Measurements from ENCODE around the gene P4HA2. TPM values are rescaled to one million over a fixed set of nuclear protein-coding genes. Genes with fewer than 3 reads are reported as not detected.

P4HA2 gene
- polyA plus RNA-seq, 1 donor: 52.5 TPM

DNA sequence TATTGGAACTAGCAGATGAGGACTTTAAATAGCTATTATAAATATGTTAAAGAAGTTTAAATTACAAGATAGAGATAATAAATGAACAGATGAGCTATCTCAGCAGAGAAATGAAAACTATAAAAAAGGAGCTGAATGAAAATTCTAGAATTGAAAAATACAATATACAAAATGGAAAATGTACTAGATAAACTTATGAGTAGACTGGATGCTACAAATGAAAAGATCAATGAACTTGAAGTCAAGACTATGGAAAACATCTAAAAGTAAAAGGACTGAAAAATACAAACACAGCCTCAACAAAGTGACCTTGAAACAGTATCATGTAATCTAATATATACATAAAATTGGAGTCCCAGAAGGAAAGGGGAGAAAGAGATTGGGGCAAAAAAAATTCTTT lies 19.2 kb upstream of the P4HA2 start:
- no peak for DNase-seq

DNA sequence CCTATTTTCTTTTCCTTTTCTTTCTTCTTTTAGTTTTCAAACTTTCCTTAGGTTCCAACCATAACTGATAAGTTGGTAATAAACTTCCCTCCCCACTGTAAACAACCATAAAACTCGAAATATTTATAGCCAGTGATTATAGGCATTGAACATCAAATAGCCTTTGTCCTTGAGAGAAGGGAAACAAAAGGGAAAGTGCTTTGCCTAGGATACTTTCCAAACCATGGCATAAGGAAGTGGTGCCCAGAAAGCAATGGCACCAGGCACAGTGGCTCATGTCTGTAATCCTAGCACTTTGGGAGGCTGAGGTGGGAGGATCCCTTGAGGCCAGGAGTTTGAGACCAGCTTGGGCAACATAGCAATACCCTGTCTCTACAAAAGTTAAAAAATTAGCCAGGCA lies 17.9 kb upstream of the P4HA2 start:
- DNase-seq: no peak

DNA sequence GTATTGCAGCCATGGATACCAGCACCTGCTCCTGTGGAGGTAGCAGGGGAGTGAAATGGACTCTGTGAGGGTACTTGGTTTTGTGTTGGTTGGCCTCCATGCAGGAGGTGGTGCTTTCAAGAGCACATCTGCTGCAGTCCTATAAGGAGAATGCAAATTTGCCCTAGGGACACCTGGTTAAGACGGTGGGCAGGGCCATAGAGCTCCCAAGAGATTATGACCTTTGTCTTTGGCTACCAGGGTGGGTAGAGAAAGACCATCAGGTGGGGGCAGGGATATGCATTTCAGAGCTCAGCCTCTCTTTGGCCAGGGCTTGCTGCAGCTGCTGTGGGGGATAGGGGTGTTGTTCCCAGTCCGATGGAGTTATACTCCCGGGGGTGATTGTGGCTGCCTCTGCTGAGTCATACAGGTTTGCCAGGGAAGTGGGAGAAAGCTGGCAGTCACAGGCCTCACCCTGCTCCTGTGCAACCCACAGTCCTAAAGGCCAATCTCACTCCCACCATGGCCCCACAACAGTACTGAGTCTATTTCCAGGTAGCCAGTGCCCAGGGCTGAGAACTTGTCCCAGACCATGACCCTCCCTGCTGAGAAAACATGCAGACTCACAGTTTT lies 15.8 kb upstream of the P4HA2 start:
- DNase-seq: no peak

DNA sequence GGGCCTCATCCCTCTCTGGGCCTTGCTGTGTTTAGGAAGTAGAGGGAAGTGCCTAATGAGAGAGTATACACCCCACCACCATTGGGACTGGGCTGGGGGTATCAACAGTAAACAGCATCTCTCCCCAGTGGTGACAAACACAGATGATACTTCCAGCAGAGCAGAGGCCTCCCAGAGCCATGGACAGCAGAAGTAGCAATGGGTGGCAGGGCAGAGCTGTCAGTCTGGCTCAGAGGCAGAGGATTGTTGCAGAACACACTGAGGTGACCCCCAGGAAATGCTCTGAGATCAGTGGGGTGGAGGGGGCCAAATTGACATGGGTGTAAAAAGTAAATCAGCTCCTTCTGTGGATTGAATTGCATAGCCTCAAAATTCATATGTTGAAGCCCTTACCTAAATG lies 12.1 kb upstream of the P4HA2 start:
- no peak for DNase-seq

DNA sequence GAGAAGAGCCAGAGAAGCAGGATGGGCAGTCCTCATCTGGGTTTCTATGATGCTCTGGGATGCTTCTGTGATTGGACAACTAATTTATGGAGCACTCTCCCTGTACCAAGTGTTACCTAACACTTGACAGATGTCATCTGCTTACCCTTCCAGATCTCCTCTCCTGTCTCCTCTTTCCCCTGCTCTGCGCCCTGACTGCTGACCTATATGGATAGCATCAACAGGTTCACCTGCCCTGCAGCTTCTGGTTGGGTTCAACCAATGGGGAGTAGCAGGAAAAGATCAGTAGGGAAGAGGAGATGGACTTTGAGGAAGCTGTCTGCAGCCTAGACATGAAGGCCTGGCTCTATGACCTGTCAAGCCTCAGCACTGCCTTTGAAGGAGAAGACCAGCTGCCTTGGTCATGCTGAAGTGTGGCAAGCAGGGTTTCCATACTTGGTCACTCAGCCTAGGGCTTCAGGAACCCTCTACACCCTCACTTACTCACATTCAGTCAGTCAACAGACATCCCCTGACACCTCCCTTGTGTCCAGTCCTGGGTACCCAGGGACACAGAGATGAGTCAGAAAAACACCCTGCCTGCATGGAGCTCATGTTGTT lies 11.3 kb upstream of the P4HA2 start:
- no peak for DNase-seq

DNA sequence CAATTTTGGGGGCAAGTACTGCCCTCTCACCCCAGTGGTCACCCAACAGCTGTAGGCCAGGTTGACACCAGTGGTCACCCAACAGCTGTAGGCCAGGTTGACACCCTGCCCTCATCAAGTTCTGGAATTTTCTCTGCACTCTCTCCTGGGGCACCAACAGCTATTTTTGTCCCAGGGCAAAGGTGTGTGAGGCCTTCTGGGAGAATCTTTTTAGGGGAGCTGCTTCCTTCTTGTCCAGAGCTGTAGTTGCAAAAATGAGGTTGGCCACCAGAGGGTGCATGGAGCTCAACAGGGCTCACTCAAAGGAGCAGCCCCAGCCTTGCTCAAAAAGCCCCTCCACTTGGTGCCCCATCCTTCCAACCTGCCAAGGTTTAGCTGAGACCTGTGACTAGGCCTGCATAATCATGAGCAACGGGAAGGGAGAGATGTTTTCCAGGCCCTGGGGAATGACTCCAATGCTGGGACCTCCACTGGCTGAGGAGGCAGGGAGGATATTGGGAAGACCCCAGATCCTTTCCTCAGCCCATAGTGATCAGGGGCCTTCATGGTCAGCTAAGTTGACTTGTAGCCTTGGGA lies 10.6 kb upstream of the P4HA2 start:
- DNase-seq: no peak

DNA sequence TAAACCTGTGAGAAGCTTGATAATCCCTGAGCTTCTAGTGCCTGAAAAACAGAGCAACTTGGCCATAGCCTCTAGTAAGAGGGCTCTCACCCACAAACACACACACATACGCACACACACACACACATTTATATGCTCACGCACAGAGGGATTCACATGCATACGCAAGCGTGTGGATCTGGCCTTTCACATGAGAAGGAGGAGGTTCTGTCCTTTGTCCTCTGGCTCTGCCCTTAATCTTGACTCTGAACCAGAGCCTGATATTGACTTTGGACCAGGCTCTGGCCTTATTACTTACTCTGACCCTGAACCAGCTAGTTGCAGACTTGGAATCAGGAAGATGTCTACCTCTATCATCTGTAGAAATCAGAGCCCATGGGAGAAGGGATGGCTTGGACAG lies 10.0 kb upstream of the P4HA2 start:
- no peak for DNase-seq

DNA sequence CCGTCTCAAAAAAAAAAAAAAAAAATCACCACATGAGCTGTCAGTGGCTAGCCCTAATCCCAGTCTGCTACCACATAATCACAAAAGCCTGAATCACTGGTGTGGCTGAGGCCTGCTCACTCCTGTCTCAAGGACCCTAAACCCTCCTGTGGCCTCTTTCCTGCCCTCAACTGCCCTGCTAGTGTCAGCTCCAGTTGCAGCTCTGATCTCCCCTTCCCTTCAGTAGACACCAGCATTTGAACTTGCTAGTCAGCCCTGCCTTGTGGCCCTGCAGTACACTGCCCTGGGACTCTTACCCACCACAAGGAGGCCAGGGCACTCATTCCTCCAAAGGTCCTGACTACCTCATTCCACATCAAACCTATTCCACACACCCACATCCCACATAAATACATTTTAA lies 9.5 kb upstream of the P4HA2 start:
- no peak for DNase-seq

DNA sequence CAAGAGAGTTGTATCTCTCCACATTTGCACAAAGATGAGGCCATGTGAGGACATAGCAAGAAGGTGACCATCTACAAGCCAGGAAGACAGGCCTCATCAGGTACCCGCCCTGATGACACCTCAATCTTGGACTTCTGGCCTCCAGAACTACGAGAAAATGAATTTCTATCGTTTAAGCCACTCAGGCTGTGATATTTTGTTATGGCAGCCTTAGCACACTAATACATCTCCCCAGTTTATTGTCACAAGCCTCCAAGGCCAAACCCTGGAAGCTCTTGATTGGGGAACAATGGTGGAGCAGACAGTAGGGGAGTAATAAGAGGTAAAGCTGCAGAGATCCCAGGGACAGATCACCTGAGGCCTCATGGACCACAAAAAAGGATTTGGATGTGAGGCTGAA lies 7.7 kb upstream of the P4HA2 start:
- no peak for DNase-seq

DNA sequence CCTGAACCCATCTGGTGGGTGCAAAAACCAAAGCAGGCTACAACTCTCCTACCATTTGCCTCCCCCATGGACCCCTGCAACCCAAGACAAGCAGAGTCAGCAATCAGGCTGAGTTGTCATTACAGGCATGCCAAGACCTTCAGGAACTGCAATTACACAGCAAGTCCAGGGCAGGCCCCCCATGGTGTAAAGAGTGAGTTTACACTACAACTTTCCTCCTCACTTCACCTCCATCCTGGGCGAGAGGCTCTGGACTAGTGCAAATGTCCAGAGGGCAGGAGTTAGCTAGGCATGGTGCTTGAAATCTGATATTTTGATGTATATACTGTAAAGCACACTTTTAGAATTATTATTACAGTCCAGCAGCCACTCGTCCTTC lies 7.0 kb upstream of the P4HA2 start:
- no peak for DNase-seq

DNA sequence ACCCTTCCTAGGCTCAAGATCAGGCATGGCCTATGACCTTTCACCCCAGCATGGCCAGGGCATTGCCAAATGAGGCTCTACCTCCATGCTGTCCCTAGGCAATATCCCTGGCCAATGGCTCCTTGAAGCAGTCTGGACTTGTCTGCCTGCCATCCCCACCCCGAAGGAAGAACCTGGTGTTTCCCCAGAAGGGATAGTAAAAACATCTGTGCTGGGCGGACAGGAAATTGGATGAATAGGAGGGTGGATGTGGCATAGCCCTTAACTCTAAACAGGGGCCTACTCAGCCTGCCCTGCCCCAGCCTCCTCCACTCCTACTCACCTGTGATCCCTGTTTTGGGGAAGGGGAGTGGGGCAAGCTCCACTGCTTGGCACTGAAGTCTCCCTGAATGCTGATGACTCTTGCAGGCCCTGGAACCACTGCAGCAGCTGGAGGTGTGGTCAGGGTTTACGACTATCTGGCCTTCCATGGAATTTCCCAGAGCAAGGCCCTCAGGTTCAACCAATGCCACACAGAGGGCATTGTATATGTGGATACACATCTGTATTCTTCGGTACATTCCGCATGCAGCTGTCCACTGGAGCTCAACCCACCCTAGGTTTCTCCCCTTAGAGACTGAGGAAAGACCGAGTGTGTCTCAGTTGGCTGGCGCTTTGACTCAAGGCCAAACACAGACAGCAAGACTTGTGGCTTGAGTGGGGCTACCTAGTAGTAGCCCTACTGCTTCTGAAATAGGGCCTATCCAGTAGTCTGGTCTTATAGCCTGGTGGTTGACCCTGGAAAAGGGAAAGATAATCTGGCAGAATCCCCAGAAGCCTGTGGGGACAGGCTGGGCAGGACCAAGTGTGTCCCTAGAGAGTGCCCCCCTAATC lies 6.4 kb upstream of the P4HA2 start:
- no peak for DNase-seq

DNA sequence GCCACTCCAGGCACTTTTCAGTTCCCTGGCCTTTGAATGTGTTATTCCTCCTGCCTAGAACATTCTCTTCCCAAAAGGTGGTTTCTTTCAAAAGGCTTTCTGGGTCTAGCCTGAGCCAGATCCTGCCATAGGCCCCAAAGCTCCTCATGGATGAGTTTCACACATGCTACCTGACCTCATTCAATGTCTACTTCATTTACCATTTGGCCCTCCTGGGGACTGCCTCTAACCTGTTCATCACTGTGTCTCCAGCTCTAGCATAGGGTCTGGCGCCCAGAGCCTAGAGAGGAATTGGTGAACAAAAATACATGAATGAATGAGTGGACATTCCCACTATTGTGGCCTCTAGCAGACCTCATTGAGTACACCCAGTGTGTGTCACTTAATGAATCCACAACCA lies 5.4 kb upstream of the P4HA2 start:
- DNase-seq: no peak

DNA sequence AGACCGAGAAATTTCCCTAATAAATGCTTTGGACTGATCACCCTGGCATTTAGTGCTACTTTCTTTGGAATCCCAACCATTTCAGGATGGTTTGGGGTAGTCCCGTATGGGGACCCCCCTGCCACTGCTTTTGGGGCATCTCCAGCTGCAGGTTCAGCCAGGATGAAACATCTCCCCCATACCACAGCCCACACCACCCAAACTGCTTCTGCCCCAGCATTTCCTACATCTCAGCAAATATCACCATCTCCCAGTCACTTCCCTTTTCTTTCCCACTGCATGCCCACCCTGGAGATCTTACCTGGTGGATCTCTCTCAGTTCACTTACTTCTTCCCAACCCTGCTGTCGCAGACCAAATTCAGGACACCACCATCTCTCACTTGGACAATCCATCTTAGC lies 4.8 kb upstream of the P4HA2 start:
- DNase-seq: no peak

DNA sequence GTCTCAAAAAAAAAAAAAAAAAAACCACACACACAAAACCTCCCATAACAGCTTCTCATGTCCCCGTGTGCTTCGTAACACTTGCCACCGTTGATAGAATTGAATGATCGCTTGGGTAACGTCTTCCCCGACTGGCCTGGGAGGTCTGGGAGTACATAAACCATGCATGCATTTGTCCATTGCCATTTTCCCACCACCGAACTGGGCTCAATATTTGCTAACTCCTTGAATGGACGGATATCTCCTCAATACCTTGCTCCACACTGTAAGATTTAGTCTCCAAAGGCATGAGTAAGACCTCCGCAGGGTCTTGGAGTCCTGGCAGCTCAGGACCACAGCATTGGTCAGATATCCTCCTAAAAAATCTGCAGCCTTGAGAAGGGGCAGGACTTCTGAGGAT lies 3.2 kb upstream of the P4HA2 start:
- DNase-seq: no peak

DNA sequence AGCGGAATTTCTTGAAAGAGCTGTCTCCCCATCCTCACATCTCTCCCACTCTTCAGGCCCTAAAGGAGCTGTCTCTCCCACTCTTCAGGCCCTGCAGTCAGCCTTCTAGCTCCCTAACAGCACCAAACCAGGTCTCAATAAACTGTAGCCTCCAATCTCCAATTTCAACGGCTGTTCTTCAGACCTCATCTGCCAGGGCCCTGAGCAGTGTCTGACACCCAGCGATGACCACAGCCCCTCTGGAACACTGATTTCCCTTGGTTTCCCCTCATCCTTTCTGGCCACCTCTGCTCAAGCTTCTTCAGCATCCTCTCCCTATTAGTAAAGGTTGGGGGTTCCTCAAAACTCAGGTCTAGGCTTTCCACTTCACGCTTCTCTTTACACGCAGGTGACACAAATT lies 1.6 kb upstream of the P4HA2 start:
- DNase-seq: no peak

DNA sequence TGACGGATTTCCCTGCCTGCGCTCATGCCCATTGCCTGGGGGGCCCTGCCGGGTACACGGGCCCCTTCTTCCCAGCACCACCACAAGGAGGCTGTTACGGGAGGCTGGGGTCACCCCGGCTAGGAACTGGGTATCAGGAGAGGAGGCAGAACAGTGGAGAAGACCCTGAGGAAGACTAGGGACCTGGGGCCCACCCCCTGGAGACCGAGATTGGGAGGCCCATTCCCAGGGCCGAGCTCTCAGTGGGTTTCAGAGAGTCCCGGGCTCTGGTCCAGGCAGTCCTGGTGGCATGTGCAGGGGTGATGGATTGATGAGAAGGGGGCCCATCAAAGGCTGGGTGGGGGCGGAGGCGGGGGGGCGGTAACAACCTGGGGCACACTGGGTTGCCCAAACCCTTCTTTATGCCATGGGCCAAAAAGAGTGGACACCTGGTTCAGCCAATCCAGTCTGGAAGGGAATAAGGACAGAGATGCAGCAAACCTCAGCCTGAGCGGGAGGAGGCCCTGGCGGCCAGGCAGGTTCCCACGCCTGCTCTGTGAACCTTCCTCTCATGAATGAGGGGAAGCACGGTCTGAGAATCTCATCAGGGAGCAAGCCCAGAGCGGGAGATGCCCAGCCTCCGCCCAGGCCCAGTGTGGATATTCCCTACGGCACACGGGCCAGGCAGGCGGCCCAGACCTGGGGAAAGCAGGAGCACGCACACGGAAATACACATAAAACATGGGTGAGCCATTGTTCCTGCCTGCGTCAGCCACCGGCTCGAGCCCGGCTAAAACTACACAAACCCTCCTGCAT lies 785 bp upstream of the P4HA2 start:
- DNase-seq: peak; percentile 74

DNA sequence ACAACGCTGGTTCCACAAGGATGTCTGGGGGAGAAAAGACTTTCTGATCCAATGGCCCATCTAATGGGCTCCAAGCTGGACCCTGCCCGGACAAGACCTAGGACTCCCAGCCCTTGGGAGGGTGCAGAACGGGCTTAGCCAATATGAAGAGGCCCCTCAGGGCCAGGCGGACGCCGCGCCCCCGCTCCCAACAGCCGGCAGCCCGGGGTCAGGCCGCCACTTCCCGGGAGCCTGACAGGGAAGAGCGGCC lies 493 bp downstream of the P4HA2 start:
- peak; percentile 71 for DNase-seq

DNA sequence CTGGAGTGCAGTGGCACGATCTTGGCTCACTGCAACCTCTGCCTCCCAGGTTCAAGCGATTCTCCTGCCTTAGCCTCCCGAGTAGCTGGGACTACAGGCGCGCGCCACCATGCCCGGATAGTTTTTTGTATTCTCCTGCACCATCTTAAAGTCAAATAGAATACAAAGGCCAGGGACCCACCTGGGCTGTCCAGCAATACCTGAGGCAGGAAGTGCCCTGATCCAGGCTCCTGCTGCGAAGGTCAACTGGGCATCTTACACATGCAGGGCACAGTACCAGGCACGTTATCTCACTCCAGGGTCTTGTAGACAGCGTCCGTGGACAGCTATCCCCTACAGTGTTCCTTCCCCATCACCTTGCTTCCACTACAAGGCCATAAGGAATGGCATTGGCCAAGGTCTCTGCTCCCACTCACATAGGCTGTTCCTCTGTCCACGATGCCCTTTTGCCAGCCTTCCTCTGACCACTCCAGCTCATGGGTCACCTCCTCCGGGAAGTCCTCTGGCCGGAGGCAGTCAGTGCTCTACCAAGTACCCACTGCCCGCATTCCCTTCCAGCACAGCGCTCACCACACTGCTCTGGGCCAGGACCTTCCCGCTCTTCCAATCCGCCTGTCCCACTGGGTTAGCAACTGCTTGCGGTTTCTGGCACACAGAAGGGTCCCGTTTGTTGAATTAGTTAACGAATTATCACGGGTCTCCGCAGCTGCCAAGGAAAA lies 978 bp downstream of the P4HA2 start:
- DNase-seq: no peak

DNA sequence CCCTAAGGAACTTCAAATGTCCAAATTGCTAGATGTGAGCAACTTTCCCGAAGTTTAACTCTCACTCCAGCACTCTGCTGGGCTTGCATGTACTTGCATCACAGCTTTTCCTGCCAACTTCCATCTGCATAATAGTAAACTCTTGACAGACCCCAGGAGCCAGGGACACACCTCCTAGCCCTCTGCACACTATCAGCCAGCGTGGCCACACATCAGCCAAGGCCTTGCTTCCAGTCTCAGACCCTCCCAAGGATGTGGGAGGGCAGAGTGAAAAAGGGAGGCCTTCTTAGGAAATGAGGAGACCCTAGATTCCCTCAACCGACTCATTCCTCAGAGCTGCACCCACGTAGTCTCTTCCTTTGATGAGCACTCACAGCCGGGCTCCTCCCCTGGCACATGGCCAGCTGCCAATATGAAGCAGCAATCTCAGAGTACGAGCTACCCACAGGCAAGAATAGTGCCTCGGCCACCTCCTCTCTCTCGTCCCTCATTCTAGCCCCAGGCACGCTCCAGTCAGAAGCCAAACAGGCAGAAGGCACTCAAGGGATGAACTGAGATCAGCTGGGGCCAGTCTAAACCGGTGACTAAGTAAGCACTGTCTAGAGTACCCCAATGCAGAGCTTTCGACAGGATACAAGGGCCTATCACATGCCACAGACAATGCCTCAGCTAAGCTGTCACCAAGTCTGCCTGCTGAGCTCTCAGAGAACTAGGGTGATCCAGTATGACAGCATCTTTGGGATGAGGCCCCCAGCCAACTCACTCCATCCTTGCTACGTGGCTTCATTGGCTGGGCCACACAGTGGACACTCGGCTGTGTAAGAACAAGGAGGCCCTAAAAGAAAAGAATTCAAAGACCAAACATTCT lies 2.3 kb downstream of the P4HA2 start:
- peak; percentile 74 for DNase-seq

DNA sequence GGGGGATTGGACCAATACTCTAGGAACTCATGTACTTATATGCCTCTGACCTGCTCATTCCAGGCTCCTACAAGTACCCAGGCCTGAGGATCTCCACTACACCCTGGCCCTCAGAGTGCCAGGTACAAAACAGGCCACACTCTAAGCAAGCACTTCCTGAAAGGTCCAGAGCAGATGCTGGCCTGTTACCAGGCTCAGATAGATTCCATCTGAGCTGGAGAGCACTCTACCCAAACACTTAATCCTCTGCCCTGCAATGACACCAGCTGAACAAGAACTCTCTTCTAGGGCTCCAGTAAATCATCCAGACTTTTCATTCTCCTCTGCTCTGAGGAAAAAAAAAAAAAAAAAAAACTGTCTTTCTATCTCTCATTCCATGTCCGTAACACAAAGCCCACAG lies 2.9 kb downstream of the P4HA2 start:
- no peak for DNase-seq

DNA sequence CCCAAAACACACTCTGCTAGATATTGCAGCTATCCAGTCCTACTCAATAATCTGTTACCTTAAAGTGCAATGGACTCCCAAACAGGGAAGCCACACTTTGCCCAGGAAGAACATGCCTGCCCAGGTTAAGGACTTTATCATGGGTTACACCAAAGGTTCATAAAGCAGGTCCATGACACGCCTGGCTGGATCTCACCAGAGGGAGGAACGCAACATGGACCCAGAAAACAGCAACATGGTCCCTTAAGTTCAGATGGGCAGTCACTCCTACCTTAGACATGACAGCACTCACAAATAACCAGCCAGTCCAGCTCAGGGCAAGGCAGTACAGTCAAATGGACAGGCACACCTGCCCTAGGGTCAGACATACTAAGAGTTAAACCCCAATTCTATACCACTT lies 3.8 kb downstream of the P4HA2 start:
- no peak for DNase-seq

DNA sequence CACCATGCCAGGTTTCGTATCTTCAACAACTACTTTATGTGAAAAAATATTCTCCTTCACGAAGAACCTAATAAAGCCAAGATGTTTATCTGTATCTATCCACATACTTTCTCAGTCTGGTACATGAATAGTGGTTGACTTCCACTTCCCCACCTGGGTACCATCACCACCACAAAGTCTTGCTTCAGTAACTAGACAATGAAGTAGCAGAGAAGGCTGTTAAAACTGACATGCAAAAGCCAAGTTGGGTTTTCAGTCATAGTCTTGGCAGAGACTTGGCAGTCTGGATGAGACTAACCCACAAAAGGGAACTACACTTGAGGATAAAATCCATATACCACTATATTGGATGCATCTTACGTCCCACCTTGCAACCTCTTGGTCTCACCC lies 5.0 kb downstream of the P4HA2 start:
- DNase-seq: no peak

All from hindlimb muscle (tissue), 1 donor.